ENCODE results near the gene CSF1.
"Not testable (repeated sequence)": the region's sequence is repeated elsewhere in the genome, so short reads cannot be mapped to it uniquely, and the experiment has no call there.

The CSF1 gene

GRCh38 chr1:109942434-109942833 is 31.8 kb downstream of the CSF1 start:
- no peak for DNase-seq

GRCh38 chr1:109944541-109944940 is 33.9 kb downstream of the CSF1 start:
- DNase-seq: no peak

GRCh38 chr1:109946511-109946910 is 35.9 kb downstream of the CSF1 start:
- DNase-seq: no peak

GRCh38 chr1:109947582-109948284 is 37.1 kb downstream of the CSF1 start:
- DNase-seq: no peak

- DNase-seq: no peak
Observed at GRCh38 chr1:109948285-109948630, 37.6 kb downstream of the CSF1 start.

GRCh38 chr1:109950038-109950437 is 39.4 kb downstream of the CSF1 start:
- DNase-seq: no peak

GRCh38 chr1:109950509-109950908 is 39.9 kb downstream of the CSF1 start:
- no peak for DNase-seq

- not testable (repeated sequence) for DNase-seq
Observed at GRCh38 chr1:109951501-109951900, 40.9 kb downstream of the CSF1 start.

GRCh38 chr1:109954041-109954512 is 43.4 kb downstream of the CSF1 start:
- DNase-seq: no peak

- no peak for DNase-seq
Observed at GRCh38 chr1:109959632-109959973, 49.0 kb downstream of the CSF1 start.

- no peak for DNase-seq
Observed at GRCh38 chr1:109959974-109960744, 49.5 kb downstream of the CSF1 start.

- DNase-seq: no peak
Observed at GRCh38 chr1:109960745-109961094, 50.1 kb downstream of the CSF1 start.

GRCh38 chr1:109963864-109964263 is 53.2 kb downstream of the CSF1 start:
- no peak for DNase-seq

GRCh38 chr1:109969146-109969829 is 58.6 kb downstream of the CSF1 start:
- no peak for DNase-seq

GRCh38 chr1:109969907-109970306 is 59.3 kb downstream of the CSF1 start:
- DNase-seq: no peak

- no peak for DNase-seq
Observed at GRCh38 chr1:109971559-109971958, 60.9 kb downstream of the CSF1 start.

- no peak for DNase-seq
Observed at GRCh38 chr1:109974191-109974590, 63.5 kb downstream of the CSF1 start.

- no peak for DNase-seq
Observed at GRCh38 chr1:109975718-109976117, 65.1 kb downstream of the CSF1 start.

- no peak for DNase-seq
Observed at GRCh38 chr1:109976762-109977161, 66.1 kb downstream of the CSF1 start.

GRCh38 chr1:109977225-109977624 is 66.6 kb downstream of the CSF1 start:
- DNase-seq: no peak

GRCh38 chr1:109977657-109978378 is 67.2 kb downstream of the CSF1 start:
- DNase-seq: no peak

GRCh38 chr1:109978761-109979488 is 68.3 kb downstream of the CSF1 start:
- no peak for DNase-seq
